Effector memory CD8-positive, alpha-beta T cell (primary cell): Measurements from ENCODE around the gene USP22.

Experiments used
- ATAC-seq: fragments of 150-1000 bp; cut with Tn5 transposase; replicated peaks from 2 replicates; pipeline ENCODE4 v1.10.0; 2021; ENCODE audit warnings: mild to moderate bottlenecking, moderate library complexity
- DNase-seq, 3 experiments: peaks; one replicate each; pipeline ENCODE4 v3.0.0; 2021
- H3K27ac Mint-ChIP-seq, 2 donors: one replicate each; pipeline ENCODE4 v1.8.0; 2022; ENCODE audit warnings: mild to moderate bottlenecking in 2 of 2, mixed read lengths in 2 of 2, moderate library complexity in 2 of 2
- H3K27me3 Mint-ChIP-seq, 2 donors: one replicate each; pipeline ENCODE4 v1.8.0; 2022; ENCODE audit warnings: mixed read lengths in 2 of 2
- H3K36me3 Mint-ChIP-seq: one replicate; pipeline ENCODE4 v1.8.0; 2022; ENCODE audit warnings: mild to moderate bottlenecking, moderate library complexity, mixed read lengths; ENCODE audit not compliant: insufficient read depth
- H3K4me1 Mint-ChIP-seq, 2 donors: one replicate each; pipeline ENCODE4 v1.8.0; 2022; ENCODE audit warnings: low read depth in 2 of 2, mixed read lengths in 2 of 2
- H3K4me3 Mint-ChIP-seq, 2 donors: one replicate each; pipeline ENCODE4 v1.8.0; 2022; ENCODE audit warnings: mild to moderate bottlenecking in 2 of 2, mixed read lengths in 2 of 2, moderate library complexity in 2 of 2
- H3K9me3 Mint-ChIP-seq, 2 donors: one replicate each; pipeline ENCODE4 v1.8.0; 2022; ENCODE audit warnings: mixed read lengths in 2 of 2

Gene USP22

DNA sequence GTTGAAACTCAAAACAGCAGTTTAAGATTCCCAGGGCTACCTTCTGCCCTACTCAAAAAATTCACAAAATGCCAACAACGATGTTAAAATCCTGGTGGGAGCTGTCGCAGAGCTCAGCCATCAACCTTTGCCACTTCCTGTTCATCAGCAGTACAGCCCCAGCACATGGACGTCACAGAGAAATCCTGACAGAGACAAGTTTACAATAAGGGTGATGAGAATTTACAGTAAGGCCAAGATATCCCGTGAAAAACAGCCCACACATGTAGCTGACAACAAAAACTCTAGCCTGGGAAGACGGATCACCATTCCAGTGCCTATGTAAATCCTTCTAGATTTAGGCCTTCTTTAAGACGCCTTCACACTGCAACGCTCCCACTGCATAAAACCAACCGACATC is 18.8 kb downstream of the USP22 start:
- Mint-ChIP-seq H3K36me3 (peaks cover 84% of the 10 kb centered on the region), H3K27me3 (no peaks in the 10 kb centered on the region), H3K4me3 (peak overlapping the region in 1 of 2 donors; percentile 23), H3K9me3 (no peaks in the 10 kb centered on the region), H3K4me1 (peaks cover 36 to 48% of the 10 kb centered on the region in 2 donors), H3K27ac (peak overlapping the region; percentile 62 to 84)
- DNase-seq (no peak), ATAC-seq (no peak)

DNA sequence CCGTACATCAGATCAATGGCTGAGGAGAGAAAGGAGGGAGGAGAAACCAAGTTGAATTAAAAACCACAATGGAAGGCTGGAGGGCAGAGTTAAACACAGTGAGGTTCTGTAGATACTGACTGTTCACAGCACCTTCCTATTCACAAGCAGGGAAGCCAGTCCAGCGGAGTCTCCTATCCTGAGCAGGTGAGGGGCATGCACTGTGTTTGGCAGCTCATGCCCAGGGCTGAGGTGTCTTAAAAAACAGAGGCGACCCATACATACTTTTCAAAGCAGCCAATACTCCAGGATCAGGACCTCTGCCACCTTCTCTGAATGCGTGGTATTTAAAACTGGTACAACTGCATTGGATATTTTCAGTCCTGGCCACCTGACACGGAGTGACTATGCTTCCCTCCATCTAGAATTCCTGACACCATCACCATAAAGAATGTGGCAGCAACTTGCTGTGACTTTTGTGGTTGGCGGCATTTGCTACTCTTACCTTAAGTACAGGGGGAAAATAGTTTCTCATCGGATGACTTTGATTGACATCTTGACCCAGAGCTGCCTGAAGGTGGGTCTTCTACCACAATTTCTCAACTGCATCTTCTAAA is 21.5 kb downstream of the USP22 start:
- no peak for ATAC-seq
- no peaks in the 10 kb centered on the region for H3K9me3 Mint-ChIP-seq
- no peak for DNase-seq
- H3K27ac Mint-ChIP-seq: peak overlapping the region in 1 of 2 donors; percentile 53
- H3K36me3 Mint-ChIP-seq: peaks cover 92% of the 10 kb centered on the region
- no peak overlapping the region for H3K4me3 Mint-ChIP-seq
- H3K27me3 Mint-ChIP-seq: no peaks in the 10 kb centered on the region
- peaks cover 29 to 43% of the 10 kb centered on the region in 2 donors for H3K4me1 Mint-ChIP-seq

DNA sequence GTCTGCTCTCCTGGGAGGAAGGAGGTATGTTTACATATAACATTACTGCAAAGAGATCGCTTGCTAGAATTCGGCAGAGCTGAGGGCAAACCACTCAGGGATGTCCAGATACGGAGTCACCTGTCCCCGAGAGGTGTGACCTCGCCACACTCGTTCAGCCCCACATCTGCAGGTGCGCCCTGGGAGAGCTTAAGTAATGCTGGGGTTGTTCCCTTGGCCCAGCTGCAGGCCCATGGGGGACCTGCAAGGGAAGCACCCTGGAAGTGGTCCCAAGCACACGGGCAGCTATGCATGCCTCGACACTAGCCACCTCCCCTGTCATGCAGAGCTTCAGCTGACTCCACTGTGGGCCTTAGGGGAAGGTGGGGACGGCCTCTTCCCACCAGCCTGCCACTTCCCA is 22.2 kb downstream of the USP22 start:
- peaks cover 29 to 42% of the 10 kb centered on the region in 2 donors for H3K4me1 Mint-ChIP-seq
- ATAC-seq (no peak), DNase-seq (no peak)
- H3K27me3 Mint-ChIP-seq: no peaks in the 10 kb centered on the region
- H3K27ac Mint-ChIP-seq: peak overlapping the region; percentile 65 to 78
- H3K36me3 Mint-ChIP-seq: peaks cover 92% of the 10 kb centered on the region
- H3K9me3 Mint-ChIP-seq: no peaks in the 10 kb centered on the region
- no peak overlapping the region for H3K4me3 Mint-ChIP-seq

DNA sequence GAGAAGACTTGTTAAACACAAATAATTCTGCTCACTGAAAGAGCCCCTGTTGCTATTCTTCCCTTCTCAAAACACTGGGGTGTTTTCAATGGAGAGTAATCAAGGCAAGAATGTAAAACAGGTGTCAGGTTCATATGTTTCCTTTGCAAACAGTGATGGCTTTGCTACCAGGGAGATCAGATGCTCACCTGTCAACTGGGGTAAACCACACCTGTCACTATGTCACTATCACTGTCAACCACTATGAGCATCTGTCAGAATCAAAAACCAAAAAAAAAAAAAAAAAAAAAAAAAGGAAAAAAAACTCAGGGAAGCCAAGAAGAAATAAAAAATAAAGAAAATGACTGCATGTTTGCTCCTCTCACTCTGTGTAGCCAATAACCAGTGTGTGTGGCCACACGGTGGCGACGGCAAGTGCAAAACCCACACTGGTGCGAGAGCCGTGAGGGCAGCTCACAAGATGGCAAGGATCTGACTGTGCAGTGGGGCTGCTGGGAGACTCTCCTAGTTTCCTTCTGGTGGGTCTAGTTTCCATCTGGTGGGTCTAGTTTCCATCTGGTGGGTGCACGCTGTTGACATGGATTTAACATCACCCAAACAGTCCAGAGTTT is 22.7 kb downstream of the USP22 start:
- Mint-ChIP-seq H3K4me1 (peaks cover 26 to 36% of the 10 kb centered on the region in 2 donors), H3K36me3 (peaks cover 94% of the 10 kb centered on the region), H3K9me3 (no peaks in the 10 kb centered on the region), H3K4me3 (no peak overlapping the region), H3K27me3 (no peaks in the 10 kb centered on the region), H3K27ac (peak overlapping the region; percentile 65 to 78)
- peak; percentile 93 for ATAC-seq
- DNase-seq: peak; percentile 35 to 48 (median 35)

GRCh38 chr17:21018894-21019293 is 23.9 kb downstream of the USP22 start:
- no peaks in the 10 kb centered on the region for H3K9me3 Mint-ChIP-seq
- H3K4me1 Mint-ChIP-seq: peaks cover 15 to 28% of the 10 kb centered on the region in 2 donors
- peak overlapping the region in 1 of 2 donors; percentile 53 for H3K27ac Mint-ChIP-seq
- no peak overlapping the region for H3K4me3 Mint-ChIP-seq
- ATAC-seq (no peak), DNase-seq (no peak)
- no peaks in the 10 kb centered on the region for H3K27me3 Mint-ChIP-seq
- H3K36me3 Mint-ChIP-seq: peaks cover 96% of the 10 kb centered on the region

DNA sequence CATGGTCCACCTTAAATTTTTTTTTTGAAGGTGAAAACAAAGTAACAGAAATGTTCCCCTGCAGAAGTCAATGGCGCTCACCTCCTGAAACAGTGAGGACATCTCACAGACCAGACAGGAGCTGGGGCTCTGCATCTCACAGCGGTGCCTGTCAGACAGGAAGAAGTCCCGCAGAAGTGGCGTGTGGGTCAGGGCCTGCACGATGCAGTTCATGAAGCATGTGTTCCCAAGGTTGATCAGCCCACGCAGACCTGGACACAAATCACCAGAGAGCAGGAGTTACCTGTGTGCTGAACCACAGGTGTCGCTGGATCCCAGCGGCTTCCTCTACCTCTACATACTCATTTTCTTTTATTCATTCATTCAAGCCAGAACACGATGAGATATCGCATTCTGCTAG is 24.9 kb downstream of the USP22 start:
- ATAC-seq (no peak), DNase-seq (no peak)
- no peak overlapping the region for H3K4me3 Mint-ChIP-seq
- peaks cover 12 to 21% of the 10 kb centered on the region in 2 donors for H3K4me1 Mint-ChIP-seq
- no peak overlapping the region for H3K27ac Mint-ChIP-seq
- H3K9me3 Mint-ChIP-seq: no peaks in the 10 kb centered on the region
- H3K36me3 Mint-ChIP-seq: peaks cover 97% of the 10 kb centered on the region
- no peaks in the 10 kb centered on the region for H3K27me3 Mint-ChIP-seq

- Mint-ChIP-seq H3K27ac (no peak overlapping the region), H3K4me3 (no peak overlapping the region), H3K4me1 (peaks cover 13 to 18% of the 10 kb centered on the region in 2 donors), H3K9me3 (no peaks in the 10 kb centered on the region), H3K36me3 (peaks cover 97% of the 10 kb centered on the region), H3K27me3 (no peaks in the 10 kb centered on the region)
- ATAC-seq (no peak), DNase-seq (no peak)
Observed at GRCh38 chr17:21017256-21017655, 25.6 kb downstream of the USP22 start.

GRCh38 chr17:21016826-21017225 is 26.0 kb downstream of the USP22 start:
- Mint-ChIP-seq H3K36me3 (peaks cover 100% of the 10 kb centered on the region), H3K4me1 (peaks cover 13 to 18% of the 10 kb centered on the region in 2 donors), H3K27ac (peak overlapping the region in 1 of 2 donors; percentile 57), H3K9me3 (no peaks in the 10 kb centered on the region), H3K4me3 (no peak overlapping the region), H3K27me3 (no peaks in the 10 kb centered on the region)
- no peak for ATAC-seq
- DNase-seq: no peak

- DNase-seq (no peak), ATAC-seq (no peak)
- no peak overlapping the region for H3K4me3 Mint-ChIP-seq
- H3K36me3 Mint-ChIP-seq: peaks cover 100% of the 10 kb centered on the region
- H3K27me3 Mint-ChIP-seq: no peaks in the 10 kb centered on the region
- H3K4me1 Mint-ChIP-seq: peaks cover 14 to 15% of the 10 kb centered on the region in 2 donors
- H3K9me3 Mint-ChIP-seq: no peaks in the 10 kb centered on the region
- H3K27ac Mint-ChIP-seq: peak overlapping the region; percentile 35 to 57
Observed at GRCh38 chr17:21015564-21015963, 27.2 kb downstream of the USP22 start.

GRCh38 chr17:21014498-21014897 is 28.3 kb downstream of the USP22 start:
- ATAC-seq (no peak), DNase-seq (no peak)
- peaks cover 7 to 11% of the 10 kb centered on the region in 2 donors for H3K4me1 Mint-ChIP-seq
- H3K4me3 Mint-ChIP-seq: no peak overlapping the region
- no peaks in the 10 kb centered on the region for H3K9me3 Mint-ChIP-seq
- no peaks in the 10 kb centered on the region for H3K27me3 Mint-ChIP-seq
- no peak overlapping the region for H3K27ac Mint-ChIP-seq
- H3K36me3 Mint-ChIP-seq: peaks cover 100% of the 10 kb centered on the region

GRCh38 chr17:21013983-21014382 is 28.8 kb downstream of the USP22 start:
- ATAC-seq (no peak), DNase-seq (no peak)
- Mint-ChIP-seq H3K9me3 (no peaks in the 10 kb centered on the region), H3K36me3 (peaks cover 100% of the 10 kb centered on the region), H3K4me3 (no peak overlapping the region), H3K4me1 (peaks cover 7 to 11% of the 10 kb centered on the region in 2 donors), H3K27ac (peak overlapping the region in 1 of 2 donors; percentile 16), H3K27me3 (no peaks in the 10 kb centered on the region)

GRCh38 chr17:21012736-21013135 is 30.1 kb downstream of the USP22 start:
- H3K4me1 Mint-ChIP-seq: peaks cover 7 to 11% of the 10 kb centered on the region in 2 donors
- ATAC-seq (no peak), DNase-seq (no peak)
- no peaks in the 10 kb centered on the region for H3K9me3 Mint-ChIP-seq
- no peak overlapping the region for H3K27ac Mint-ChIP-seq
- no peaks in the 10 kb centered on the region for H3K27me3 Mint-ChIP-seq
- no peak overlapping the region for H3K4me3 Mint-ChIP-seq
- peaks cover 100% of the 10 kb centered on the region for H3K36me3 Mint-ChIP-seq

DNA sequence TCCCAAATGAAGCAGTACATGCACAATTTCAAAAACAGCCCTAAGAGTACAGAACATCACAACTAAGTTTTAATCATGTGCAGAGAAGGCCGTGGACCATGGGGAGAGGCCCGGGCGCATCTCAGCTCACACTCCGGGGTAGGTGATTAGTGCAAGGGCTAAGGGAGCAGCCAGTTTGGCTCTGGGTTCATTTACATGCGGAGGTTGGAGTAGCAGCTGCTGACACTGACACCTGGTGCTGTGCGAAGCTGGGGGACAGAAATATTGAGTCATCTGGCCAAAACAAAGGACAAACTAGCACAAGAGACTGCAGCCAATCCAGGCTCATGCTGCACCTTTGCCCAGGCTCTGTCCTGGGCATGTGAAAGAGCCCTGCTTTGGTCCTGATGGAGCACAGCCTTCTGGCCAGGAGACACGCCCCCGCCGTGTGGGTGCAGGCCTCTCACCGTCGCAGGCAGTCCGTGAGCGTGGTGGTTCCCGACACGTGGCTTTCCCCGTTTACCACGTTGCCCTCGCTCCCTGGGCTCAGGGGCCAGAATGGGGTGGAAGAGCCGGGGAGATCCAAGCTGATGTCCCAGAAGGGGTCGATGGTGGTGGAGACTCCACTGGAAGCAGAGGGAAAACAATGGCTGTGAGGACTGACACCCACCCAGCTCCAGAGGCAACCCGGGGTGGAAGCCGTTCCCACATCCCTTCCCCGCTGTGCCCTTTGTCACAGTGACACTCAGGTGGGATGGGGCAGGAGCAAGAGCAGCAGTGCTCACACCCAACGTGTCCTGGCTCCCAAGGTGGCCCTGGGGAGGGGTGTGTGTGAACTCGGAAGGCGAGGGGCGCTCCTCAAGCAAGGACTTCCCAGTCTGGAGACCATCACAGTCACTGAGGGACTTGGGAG is 31.9 kb downstream of the USP22 start:
- Mint-ChIP-seq H3K27ac (no peak overlapping the region), H3K4me3 (no peak overlapping the region), H3K4me1 (peaks cover 0 to 7% of the 10 kb centered on the region in 2 donors), H3K36me3 (peaks cover 99% of the 10 kb centered on the region), H3K27me3 (no peaks in the 10 kb centered on the region), H3K9me3 (no peaks in the 10 kb centered on the region)
- ATAC-seq (no peak), DNase-seq (no peak)
